ENCODE measurements around the gene CCDC27. TPM values are rescaled to one million over a fixed set of nuclear protein-coding genes. Genes with fewer than 3 reads are reported as not detected.

CCDC27 gene
- total and polyA plus RNA-seq, 2 of the 13 experiments (the other 11 are each of a cell fraction or from before 2014, with no cell fraction given), result not detected

- no peaks in the 10 kb centered on the region for H3K4me1 ChIP-seq (ENCODE audit: insufficient read depth, low read length)
- ChIA-PET CTCF (ENCODE audit: low intra/inter-chr PET ratio, low total read pairs) (no interaction called here), POLR2A (interaction anchor here (1.4 kb wide), 1 partner anchor 16 kb away, joined by 3 read pairs; no protein-coding TSS in a partner anchor)
- no peaks in the 10 kb centered on the region for H4K20me1 ChIP-seq (ENCODE audit: insufficient read depth, low read length)
- no peak; the same call in 2 of the 3 replicates for ATAC-seq
- no peak overlapping the region for H3K9ac ChIP-seq (ENCODE audit: insufficient read depth, low read depth, low read length)
- WGBS (ENCODE audit: low lambda C conversion rate), result 69% methylated on average over 5 of the region's 20 CpGs
- no peak for DNase-seq (ENCODE audit: low spot score)
- no peak overlapping the region for H3K4me2 ChIP-seq (ENCODE audit: low read depth, low read length)
- TF ChIP-seq SP2 (CRISPR knock-in tag; IDR thresholded peaks at IDR 0.05), result no peak
- TF ChIP-seq NFE2L2 (IDR thresholded peaks at IDR 0.05; ENCODE audit: low read length), result no peak
- no peak for TF ChIP-seq GLI4 (CRISPR knock-in tag; IDR thresholded peaks at IDR 0.05; ENCODE audit: borderline replicate concordance)
- no peak for TF ChIP-seq FOXO1 (CRISPR knock-in tag; IDR thresholded peaks at IDR 0.05)
- no peak for TF ChIP-seq NFYC (CRISPR knock-in tag; IDR thresholded peaks at IDR 0.05)
- TF ChIP-seq NFIB (CRISPR knock-in tag; IDR thresholded peaks at IDR 0.05; ENCODE audit: borderline replicate concordance), result no peak
- no peak for TF ChIP-seq MYC (CRISPR knock-in tag; IDR thresholded peaks at IDR 0.05; ENCODE audit: borderline replicate concordance)
- no peak for TF ChIP-seq TBP (CRISPR knock-in tag; IDR thresholded peaks at IDR 0.05)
- no peak for TF ChIP-seq ETS1 (CRISPR knock-in tag; IDR thresholded peaks at IDR 0.05)
- no peak for TF ChIP-seq SMAD9 (CRISPR knock-in tag; IDR thresholded peaks at IDR 0.05)
- TF ChIP-seq ZNF558 (CRISPR knock-in tag; IDR thresholded peaks at IDR 0.05; ENCODE audit: borderline replicate concordance), result no peak
- TF ChIP-seq, protein P1, sequence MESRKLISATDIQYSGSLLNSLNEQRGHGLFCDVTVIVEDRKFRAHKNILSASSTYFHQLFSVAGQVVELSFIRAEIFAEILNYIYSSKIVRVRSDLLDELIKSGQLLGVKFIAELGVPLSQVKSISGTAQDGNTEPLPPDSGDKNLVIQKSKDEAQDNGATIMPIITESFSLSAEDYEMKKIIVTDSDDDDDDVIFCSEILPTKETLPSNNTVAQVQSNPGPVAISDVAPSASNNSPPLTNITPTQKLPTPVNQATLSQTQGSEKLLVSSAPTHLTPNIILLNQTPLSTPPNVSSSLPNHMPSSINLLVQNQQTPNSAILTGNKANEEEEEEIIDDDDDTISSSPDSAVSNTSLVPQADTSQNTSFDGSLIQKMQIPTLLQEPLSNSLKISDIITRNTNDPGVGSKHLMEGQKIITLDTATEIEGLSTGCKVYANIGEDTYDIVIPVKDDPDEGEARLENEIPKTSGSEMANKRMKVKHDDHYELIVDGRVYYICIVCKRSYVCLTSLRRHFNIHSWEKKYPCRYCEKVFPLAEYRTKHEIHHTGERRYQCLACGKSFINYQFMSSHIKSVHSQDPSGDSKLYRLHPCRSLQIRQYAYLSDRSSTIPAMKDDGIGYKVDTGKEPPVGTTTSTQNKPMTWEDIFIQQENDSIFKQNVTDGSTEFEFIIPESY (CRISPR knock-in tag; IDR thresholded peaks at IDR 0.05), result no peak
- no peak for TF ChIP-seq ZNF766 (CRISPR knock-in tag; IDR thresholded peaks at IDR 0.05; ENCODE audit: borderline replicate concordance)
- no TSS peak for BruUV-seq (replicated peaks)
- no peak overlapping the region for H3K4me3 ChIP-seq (replicated peaks in 1 of 3; ENCODE audit: insufficient read depth in 1 of 3, low read depth in 2 of 3, low read length in 3 of 3)
- H3K9me3 ChIP-seq (ENCODE audit: low read length), result no peaks in the 10 kb centered on the region
- H3K27ac ChIP-seq (ENCODE audit: extremely low read length, insufficient read depth, low read length), result no peak overlapping the region
- in situ Hi-C loops (cut with HindIII; ENCODE audit: extremely low pct_ligation_motif_present, low pct_unique_long_range_greater_than_20kb), result no loop called here
- H3K79me2 ChIP-seq (ENCODE audit: insufficient read depth, low read length), result no peaks in the 10 kb centered on the region
- intact Hi-C loops (cut with micrococcal nuclease; ENCODE audit: unreplicated experiment), result no loop called here
- H2AFZ ChIP-seq (ENCODE audit: low read length), result no peak overlapping the region
- H3K36me3 ChIP-seq (replicated peaks in 1 of 2; ENCODE audit: control insufficient read depth in 1 of 2, insufficient read depth in 2 of 2, low read length in 2 of 2), result no peaks in the 10 kb centered on the region
- peaks cover 15 to 55% of the 10 kb centered on the region in 2 experiments; a peak in 4 of 5 replicates for H3K27me3 ChIP-seq (ENCODE audit: control insufficient read depth in 1 of 2, insufficient read depth in 2 of 2, low read length in 2 of 2)
- FAIRE-seq, result no peak
Observed at GRCh38 chr1:3753656-3754454, 1.6 kb downstream of the CCDC27 start.
